Mesenchymal stem cell (in vitro differentiated cells and primary cell): ENCODE measurements around the gene HOXD3.
A peak's percentile ranks its signal among the peaks of the same experiment; 100 is the strongest.

Experiments
- DNase-seq: peaks from one replicate; pipeline ENCODE4 v3.0.0-alpha.2; 2013
- H2AFZ ChIP-seq: one replicate; pipeline ENCODE4 v1.6.1; 2013; ENCODE audit warnings: low read depth, mild to moderate bottlenecking, control low read depth, inconsistent platforms, low read length, moderate library complexity
- H2AK5ac ChIP-seq: 2 replicates; pipeline ENCODE4 v1.6.1; 2013; ENCODE audit warnings: low read length, moderate library complexity, mild to moderate bottlenecking, inconsistent platforms; ENCODE audit not compliant: severe bottlenecking
- H2BK120ac ChIP-seq: one replicate; pipeline ENCODE4 v1.6.1; 2013; ENCODE audit warnings: low read depth, mild to moderate bottlenecking, inconsistent platforms, low read length, moderate library complexity
- H2BK12ac ChIP-seq, 2 experiments: one replicate each; pipeline ENCODE4 v1.6.1; 2013; ENCODE audit warnings: inconsistent platforms in 2 of 2, low read length in 2 of 2, mild to moderate bottlenecking in 2 of 2, moderate library complexity in 2 of 2, control low read depth in 1 of 2
- H2BK15ac ChIP-seq: one replicate; pipeline ENCODE4 v1.6.1; 2013; ENCODE audit warnings: mild to moderate bottlenecking, low read depth, inconsistent platforms; ENCODE audit not compliant: poor library complexity, severe bottlenecking
- H2BK5ac ChIP-seq: 2 replicates; pipeline ENCODE4 v1.6.1; 2013; ENCODE audit warnings: low read depth, mild to moderate bottlenecking, low read length, control low read depth, inconsistent platforms; ENCODE audit not compliant: poor library complexity, severe bottlenecking
- H3K14ac ChIP-seq, 2 experiments: one replicate each; pipeline ENCODE4 v1.6.1; 2013; ENCODE audit warnings: inconsistent platforms in 2 of 2, low read length in 2 of 2, control low read depth in 1 of 2, mild to moderate bottlenecking in 1 of 2, moderate library complexity in 1 of 2
- H3K18ac ChIP-seq, 2 experiments: one replicate each; pipeline ENCODE4 v1.6.1; 2013; ENCODE audit warnings: inconsistent platforms in 2 of 2, low read length in 2 of 2, control low read depth in 1 of 2, low read depth in 1 of 2, mild to moderate bottlenecking in 1 of 2
- H3K23ac ChIP-seq, 2 experiments: one replicate each; pipeline ENCODE4 v1.6.1; 2013; ENCODE audit warnings: inconsistent platforms in 2 of 2, low read length in 2 of 2, mild to moderate bottlenecking in 2 of 2, moderate library complexity in 2 of 2, control low read depth in 1 of 2
- H3K27ac ChIP-seq: 2 replicates; pipeline ENCODE4 v1.5.1; 2013; ENCODE audit warnings: mild to moderate bottlenecking, moderate library complexity, low read length, control low read depth, inconsistent platforms; ENCODE audit not compliant: poor library complexity, severe bottlenecking
- H3K27me3 ChIP-seq, 2 experiments: 2 replicates each; pipeline versions ENCODE4 v1.6.1 to v1.7.0; 2013; ENCODE audit warnings: low read length in 2 of 2, mild to moderate bottlenecking in 2 of 2, moderate library complexity in 2 of 2, control low read depth in 1 of 2, inconsistent platforms in 1 of 2; ENCODE audit not compliant: control insufficient read depth in 1 of 2, insufficient read depth in 1 of 2
- H3K36me3 ChIP-seq, 2 experiments: 2 replicates each; pipeline versions ENCODE4 v1.6.1 to v1.7.0; 2013; ENCODE audit warnings: low read length in 2 of 2, control low read depth in 1 of 2, inconsistent platforms in 1 of 2, low read depth in 1 of 2, mild to moderate bottlenecking in 1 of 2; ENCODE audit not compliant: insufficient read depth in 2 of 2, control insufficient read depth in 1 of 2
- H3K4ac ChIP-seq, 2 experiments: one replicate each; pipeline ENCODE4 v1.6.1; 2013; ENCODE audit warnings: inconsistent platforms in 2 of 2, low read length in 2 of 2, mild to moderate bottlenecking in 2 of 2, moderate library complexity in 2 of 2, control low read depth in 1 of 2, low read depth in 1 of 2
- H3K4me1 ChIP-seq: 2 replicates; pipeline ENCODE4 v1.6.1; 2013; ENCODE audit warnings: low read depth, low read length, control low read depth; ENCODE audit not compliant: control insufficient read depth, insufficient read depth
- H3K4me2 ChIP-seq: 2 replicates; pipeline ENCODE4 v1.6.1; 2013; ENCODE audit warnings: low read length, mild to moderate bottlenecking, inconsistent platforms; ENCODE audit not compliant: poor library complexity, severe bottlenecking
- H3K4me3 ChIP-seq, 2 experiments: 2 replicates each; pipeline versions ENCODE4 v1.5.1 to v1.7.0; 2013; ENCODE audit warnings: low read length in 2 of 2, mild to moderate bottlenecking in 2 of 2, control low read depth in 1 of 2, low read depth in 1 of 2; ENCODE audit not compliant: insufficient read depth in 1 of 2
- H3K79me1 ChIP-seq: replicated peaks from 2 replicates; pipeline ENCODE4 v1.6.1; 2013; ENCODE audit warnings: mild to moderate bottlenecking, control low read depth, low read length, inconsistent platforms; ENCODE audit not compliant: poor library complexity, severe bottlenecking
- H3K9ac ChIP-seq: 2 replicates; pipeline ENCODE4 v1.7.0; 2013; ENCODE audit warnings: mild to moderate bottlenecking, low read length, moderate library complexity
- H3K9me3 ChIP-seq: 2 replicates; pipeline ENCODE4 v1.7.0; 2013; ENCODE audit warnings: mild to moderate bottlenecking, low read length; ENCODE audit not compliant: control insufficient read depth
- H4K8ac ChIP-seq: one replicate; pipeline ENCODE4 v1.6.1; 2013; ENCODE audit warnings: inconsistent platforms, mild to moderate bottlenecking, low read length, moderate library complexity
- H4K91ac ChIP-seq: one replicate; pipeline ENCODE4 v1.6.1; 2013; ENCODE audit warnings: mild to moderate bottlenecking, low read length, inconsistent platforms
- WGBS: methylation state at CpG from one replicate; pipeline ENCODE4 v1.1.7; 2013; ENCODE audit warnings: mixed read lengths; 5-methylcytosine and 5-hydroxymethylcytosine counted together

Gene HOXD3

DNA sequence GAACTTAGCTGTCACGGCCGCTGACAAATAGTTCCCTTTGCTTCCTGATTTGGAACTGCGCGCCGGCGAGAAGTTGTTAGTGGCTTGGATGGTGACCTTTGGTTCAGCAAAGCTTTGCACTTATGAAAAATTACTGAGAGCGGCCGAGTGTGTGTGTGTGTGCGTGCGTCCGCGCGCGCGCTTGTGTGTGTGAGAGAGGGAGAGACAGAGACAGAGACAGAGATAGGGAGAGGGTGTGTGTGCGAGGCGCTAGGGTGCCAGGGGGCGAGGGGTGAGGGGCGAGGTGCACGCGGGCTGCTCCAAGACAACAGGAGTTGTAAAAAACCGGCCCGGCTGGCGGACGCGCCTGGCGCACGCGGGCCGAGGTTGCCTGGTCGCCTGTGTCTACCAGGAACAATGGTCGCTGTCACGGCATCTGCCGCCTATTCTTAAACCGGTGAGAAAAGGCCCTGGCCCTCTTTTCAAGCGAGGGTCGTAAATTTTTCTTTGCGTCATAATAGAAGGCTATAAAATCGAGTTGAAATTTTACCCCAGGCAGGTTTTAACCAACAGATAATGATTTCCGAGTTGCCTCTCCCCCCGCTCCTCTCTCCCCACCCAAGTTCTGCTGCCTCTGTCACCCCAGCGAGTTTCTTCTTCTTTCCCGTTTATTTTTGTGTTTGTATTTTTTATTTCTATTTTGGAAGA is 535 bp downstream of the HOXD3 start:
- Histone ChIP-seq H2BK120ac (no peak overlapping the region), H3K4me3 (peak overlapping the region in 1 of 2 experiments; percentile 74), H3K18ac (no peak overlapping the region), H3K79me1 (peaks cover 5% of the 10 kb centered on the region), H2BK12ac (no peak overlapping the region), H3K4ac (no peak overlapping the region), H3K36me3 (peaks cover 3 to 11% of the 10 kb centered on the region in 2 experiments), H4K91ac (no peak overlapping the region), H2AFZ (no peak overlapping the region), H2BK5ac (no peak overlapping the region), H3K9me3 (no peaks in the 10 kb centered on the region), H3K27me3 (peaks cover 0 to 87% of the 10 kb centered on the region in 2 experiments), H4K8ac (no peak overlapping the region), H3K27ac (no peak overlapping the region), H3K4me1 (peaks cover 27% of the 10 kb centered on the region), H3K14ac (no peak overlapping the region), H3K4me2 (peak overlapping the region; percentile 83), H2BK15ac (no peak overlapping the region), H3K23ac (no peak overlapping the region), H2AK5ac (no peak overlapping the region), H3K9ac (peak overlapping the region; percentile 75)
- 1% methylated on average over 35 of the region's 43 CpGs for WGBS
- DNase-seq, result no peak

DNA sequence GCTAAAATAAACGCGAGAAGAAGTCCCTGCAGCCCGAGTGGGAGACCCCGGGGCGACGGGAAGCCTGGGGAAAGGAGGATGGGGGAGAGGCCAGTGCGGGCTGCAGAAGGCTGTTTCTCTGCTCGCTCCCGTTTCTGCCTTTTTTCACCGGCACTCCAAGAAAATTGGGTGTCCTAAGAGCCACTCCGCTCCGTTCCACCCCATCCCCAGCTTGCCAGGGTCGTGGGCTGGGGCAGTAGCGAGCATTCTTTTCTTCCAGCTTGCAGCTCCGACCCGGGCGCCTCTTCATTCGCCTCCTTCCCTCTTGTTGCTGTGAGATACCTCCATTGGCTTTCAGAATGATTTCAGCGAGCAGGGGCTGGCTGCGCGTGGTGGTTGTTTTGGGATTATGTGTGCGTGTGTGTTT is 1.1 kb downstream of the HOXD3 start:
- Histone ChIP-seq H3K4ac (no peak overlapping the region), H2AK5ac (no peak overlapping the region), H3K18ac (no peak overlapping the region), H2BK12ac (no peak overlapping the region), H3K27ac (no peak overlapping the region), H3K4me2 (peak overlapping the region; percentile 30), H3K14ac (no peak overlapping the region), H3K9me3 (no peaks in the 10 kb centered on the region), H3K4me3 (no peak overlapping the region), H3K36me3 (peaks cover 0 to 7% of the 10 kb centered on the region in 2 experiments), H3K27me3 (peaks cover 0 to 87% of the 10 kb centered on the region in 2 experiments), H4K8ac (no peak overlapping the region), H3K79me1 (peaks cover 3% of the 10 kb centered on the region), H4K91ac (no peak overlapping the region), H3K9ac (no peak overlapping the region), H2AFZ (no peak overlapping the region), H3K23ac (no peak overlapping the region), H2BK120ac (no peak overlapping the region), H3K4me1 (peaks cover 26% of the 10 kb centered on the region), H2BK15ac (no peak overlapping the region), H2BK5ac (no peak overlapping the region)
- no peak for DNase-seq
- 3% methylated on average over 20 of the region's 22 CpGs for WGBS

DNA sequence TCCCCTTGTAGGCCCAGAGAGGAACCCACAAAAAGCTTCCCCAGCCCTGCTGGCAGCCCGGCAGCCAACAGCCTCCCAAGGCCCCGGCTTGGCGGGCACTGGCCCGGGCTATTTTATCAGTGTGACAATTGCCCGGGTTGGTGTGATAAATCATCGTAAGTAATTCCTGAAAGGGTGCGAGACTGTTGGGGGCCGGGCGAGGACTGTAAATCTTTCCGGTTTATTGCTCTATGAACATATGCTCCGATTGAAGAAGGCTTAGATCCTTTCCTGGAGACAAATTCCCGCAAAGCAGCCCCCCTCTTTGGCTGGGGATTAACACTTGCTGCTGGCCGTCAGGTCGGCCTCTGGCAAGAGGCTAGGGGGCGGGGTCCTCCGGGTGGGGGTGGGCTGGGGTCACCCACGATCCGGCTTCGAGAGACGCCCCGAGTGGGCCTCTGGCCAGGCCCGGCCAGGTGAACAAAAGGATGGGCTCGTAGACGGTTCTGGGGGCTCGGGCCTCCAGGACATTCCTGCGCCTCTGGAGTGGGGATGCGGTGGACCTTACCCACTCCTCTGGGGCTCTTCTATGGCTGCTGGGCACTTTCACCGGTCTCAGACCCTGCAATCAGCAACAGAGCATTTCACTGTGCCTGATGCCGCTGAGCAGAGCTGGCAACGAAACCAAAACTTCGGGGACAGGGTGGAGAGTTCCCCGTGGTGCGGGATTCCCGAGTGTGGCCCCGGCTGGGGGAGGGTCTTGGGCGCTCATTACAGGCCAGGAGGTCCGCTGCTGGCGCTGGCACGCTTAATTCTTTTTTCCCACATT is 2.0 kb downstream of the HOXD3 start:
- H3K27me3 ChIP-seq, result peaks cover 0 to 89% of the 10 kb centered on the region in 2 experiments
- H3K4me3 ChIP-seq, result no peak overlapping the region
- H2BK15ac ChIP-seq, result no peak overlapping the region
- no peak overlapping the region for H3K9ac ChIP-seq
- H3K36me3 ChIP-seq, result peaks cover 0 to 7% of the 10 kb centered on the region in 2 experiments
- no peak overlapping the region for H3K4ac ChIP-seq
- WGBS, result 7% methylated on average over 33 of the region's 39 CpGs
- no peak overlapping the region for H2BK12ac ChIP-seq
- no peak overlapping the region for H4K91ac ChIP-seq
- no peak overlapping the region for H2AFZ ChIP-seq
- no peak overlapping the region for H4K8ac ChIP-seq
- H3K27ac ChIP-seq, result no peak overlapping the region
- peaks cover 26% of the 10 kb centered on the region for H3K4me1 ChIP-seq
- no peak overlapping the region for H2BK120ac ChIP-seq
- H3K79me1 ChIP-seq, result peaks cover 3% of the 10 kb centered on the region
- no peak overlapping the region for H3K23ac ChIP-seq
- H3K9me3 ChIP-seq, result no peaks in the 10 kb centered on the region
- H3K4me2 ChIP-seq, result peak overlapping the region; percentile 18
- no peak overlapping the region for H3K14ac ChIP-seq
- H2AK5ac ChIP-seq, result no peak overlapping the region
- no peak overlapping the region for H2BK5ac ChIP-seq
- H3K18ac ChIP-seq, result no peak overlapping the region
- DNase-seq, result no peak

DNA sequence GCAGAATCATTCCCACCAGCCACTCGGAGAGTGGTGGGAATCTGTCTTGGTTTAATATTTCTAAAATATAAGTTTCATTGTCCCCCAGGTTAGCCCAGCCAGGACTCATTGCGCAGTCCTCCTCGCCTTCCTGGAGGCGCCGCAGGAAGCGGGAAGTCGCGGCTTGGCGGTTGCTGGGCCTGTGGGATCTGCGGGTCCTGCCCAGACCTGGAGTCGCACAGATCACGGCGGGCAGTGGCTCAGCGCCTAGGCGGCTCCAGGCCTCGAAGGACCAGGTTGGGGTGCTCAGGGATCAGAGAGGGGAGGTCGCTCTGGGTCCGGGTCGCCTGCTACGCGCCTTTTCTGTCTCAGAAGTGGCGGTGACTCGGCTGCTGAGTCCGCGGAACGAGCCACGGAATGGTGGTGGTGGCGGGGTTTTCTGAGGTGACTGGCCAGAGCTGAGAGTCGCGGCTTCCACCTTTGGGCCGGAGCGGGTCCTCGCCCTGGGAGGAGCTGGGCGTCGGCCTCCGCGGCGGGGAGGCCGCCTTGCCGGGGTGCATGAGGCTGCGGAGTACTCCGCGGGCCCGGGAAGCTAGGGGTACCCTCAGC is 2.6 kb downstream of the HOXD3 start:
- 3% methylated on average over 43 of the region's 44 CpGs for WGBS
- H3K14ac ChIP-seq, result no peak overlapping the region
- no peak overlapping the region for H2AK5ac ChIP-seq

More for the DNA sequence above, 2.6 kb downstream of the HOXD3 start:
- no peak overlapping the region for H3K23ac ChIP-seq
- H3K9ac ChIP-seq, result peak overlapping the region; percentile 38
- peak overlapping the region; percentile 42 for H3K4me2 ChIP-seq
- H3K18ac ChIP-seq, result no peak overlapping the region
- H3K36me3 ChIP-seq, result peaks cover 0 to 4% of the 10 kb centered on the region in 2 experiments
- H3K4me3 ChIP-seq, result peak overlapping the region in 1 of 2 experiments; percentile 51
- H3K27ac ChIP-seq, result no peak overlapping the region
- no peak overlapping the region for H4K8ac ChIP-seq
- H3K9me3 ChIP-seq, result no peaks in the 10 kb centered on the region
- no peak overlapping the region for H2BK15ac ChIP-seq
- H2BK12ac ChIP-seq, result no peak overlapping the region
- no peak overlapping the region for H2AFZ ChIP-seq
- no peak overlapping the region for H2BK120ac ChIP-seq
- peak overlapping the region; percentile 29 for H4K91ac ChIP-seq
- DNase-seq, result no peak
- H3K4me1 ChIP-seq, result peaks cover 28% of the 10 kb centered on the region
- H3K27me3 ChIP-seq, result peaks cover 0 to 96% of the 10 kb centered on the region in 2 experiments
- no peak overlapping the region for H2BK5ac ChIP-seq
- peaks cover 3% of the 10 kb centered on the region for H3K79me1 ChIP-seq
- no peak overlapping the region for H3K4ac ChIP-seq
